MM.1S (cell line): ENCODE results near the gene SF3B4.

ENCODE experiments used
- EZH2 ChIP-seq: fragments of 300-600 bp; sonication (generic); optimal IDR thresholded peaks from 2 replicates; pipeline ENCODE3; 2017; ENCODE audit warnings: low read depth, mild to moderate bottlenecking, antibody characterized with exemption, low read length, mixed read lengths
- EZH2phosphoT487 ChIP-seq: fragments of 300-600 bp; sonication (generic); IDR thresholded peaks from 2 replicates; pipeline ENCODE4 v1.6.1; 2018; ENCODE audit warnings: antibody characterized with exemption, low read length

GRCh38 chr1:149884433-149885338 lies 42.9 kb downstream of the SF3B4 start:
- TF ChIP-seq EZH2 (no peak), EZH2phosphoT487 (no peak)
